Astrocyte (in vitro differentiated cells and primary cell): ENCODE measurements around the gene TMC5. TPM values are rescaled to one million over a fixed set of nuclear protein-coding genes. Genes with fewer than 3 reads are reported as not detected.

ENCODE experiments used
- DNase-seq: peaks from one replicate; pipeline ENCODE4 v3.0.0-alpha.2; 2010; ENCODE audit warnings: low read depth
- FAIRE-seq: peaks from 2 replicates; lab custom pipeline; 2011; peaks lifted over from hg19 to GRCh38; lab: Jason Lieb, UNC
- H2AFZ ChIP-seq: 2 replicates; pipeline ENCODE4 v1.6.0; 2012; ENCODE audit warnings: low read depth, low read length, inconsistent platforms
- H3K27ac ChIP-seq: 2 replicates; pipeline ENCODE4 v1.5.1; 2011; ENCODE audit warnings: low read depth, low read length, inconsistent platforms
- H3K27me3 ChIP-seq: 2 replicates; pipeline ENCODE4 v1.6.0; 2011; ENCODE audit warnings: low read length, inconsistent platforms; ENCODE audit not compliant: insufficient read depth
- H3K36me3 ChIP-seq: 2 replicates; pipeline ENCODE4 v1.5.1; 2011; ENCODE audit warnings: low read length, inconsistent platforms; ENCODE audit not compliant: insufficient read depth
- H3K4me1 ChIP-seq: 2 replicates; pipeline ENCODE4 v1.5.1; 2011; ENCODE audit warnings: low read length, inconsistent platforms; ENCODE audit not compliant: insufficient read depth
- H3K4me2 ChIP-seq: 2 replicates; pipeline ENCODE4 v1.6.0; 2012; ENCODE audit warnings: low read length, inconsistent platforms
- H3K4me3 ChIP-seq: 2 replicates; pipeline ENCODE4 v1.5.1; 2011; ENCODE audit warnings: low read depth, mild to moderate bottlenecking, low read length, inconsistent platforms; ENCODE audit not compliant: insufficient read depth
- H3K79me2 ChIP-seq: 2 replicates; pipeline ENCODE4 v1.6.0; 2012; ENCODE audit warnings: mild to moderate bottlenecking, low read length, inconsistent platforms; ENCODE audit not compliant: insufficient read depth
- H3K9ac ChIP-seq: 2 replicates; pipeline ENCODE4 v1.6.0; 2012; ENCODE audit warnings: mild to moderate bottlenecking, low read length, inconsistent platforms
- H3K9me3 ChIP-seq: 2 replicates; pipeline ENCODE4 v1.5.1; 2012; ENCODE audit warnings: low read depth, mild to moderate bottlenecking, low read length, inconsistent platforms; ENCODE audit not compliant: insufficient read depth
- H4K20me1 ChIP-seq: 2 replicates; pipeline ENCODE4 v1.6.0; 2012; ENCODE audit warnings: low read length, inconsistent platforms; ENCODE audit not compliant: insufficient read depth
- H3K27ac Mint-ChIP-seq: one replicate; pipeline ENCODE4 v1.8.0; 2021; ENCODE audit warnings: mild to moderate bottlenecking, mixed read lengths; ENCODE audit not compliant: unreplicated experiment
- H3K27me3 Mint-ChIP-seq: one replicate; pipeline ENCODE4 v1.8.0; 2021; ENCODE audit warnings: low read depth, mixed read lengths; ENCODE audit not compliant: unreplicated experiment
- H3K36me3 Mint-ChIP-seq: one replicate; pipeline ENCODE4 v1.8.0; 2021; ENCODE audit warnings: low read depth, mixed read lengths; ENCODE audit not compliant: unreplicated experiment
- H3K4me1 Mint-ChIP-seq: one replicate; pipeline ENCODE4 v1.8.0; 2021; ENCODE audit warnings: low read depth, mixed read lengths; ENCODE audit not compliant: unreplicated experiment
- H3K4me3 Mint-ChIP-seq: one replicate; pipeline ENCODE4 v1.8.0; 2021; ENCODE audit warnings: mild to moderate bottlenecking, moderate library complexity, mixed read lengths; ENCODE audit not compliant: unreplicated experiment
- H3K9me3 Mint-ChIP-seq: one replicate; pipeline ENCODE4 v1.8.0; 2021; ENCODE audit warnings: mild to moderate bottlenecking, mixed read lengths; ENCODE audit not compliant: unreplicated experiment
- EZH2 ChIP-seq: IDR thresholded peaks from 2 replicates; pipeline ENCODE4 v1.6.1; 2012; ENCODE audit warnings: mild to moderate bottlenecking, low read length, inconsistent platforms; ENCODE audit not compliant: insufficient read depth
- total RNA-seq: library from RNA; stranded (reverse); gene quantifications from 2 replicates; pipeline ENCODE4 v1.2.1, GENCODE V29; 2021
- TF ChIP-seq, protein P1 (sequence below): IDR thresholded peaks from 2 replicates; pipeline ENCODE4 v1.5.1; 2011; ENCODE audit warnings: low read depth, mild to moderate bottlenecking, inconsistent platforms, low read length, moderate library complexity; ENCODE audit not compliant: insufficient read depth

Gene TMC5
- total RNA-seq, 1 donor from 2014 or later, result 0.11 TPM

DNA sequence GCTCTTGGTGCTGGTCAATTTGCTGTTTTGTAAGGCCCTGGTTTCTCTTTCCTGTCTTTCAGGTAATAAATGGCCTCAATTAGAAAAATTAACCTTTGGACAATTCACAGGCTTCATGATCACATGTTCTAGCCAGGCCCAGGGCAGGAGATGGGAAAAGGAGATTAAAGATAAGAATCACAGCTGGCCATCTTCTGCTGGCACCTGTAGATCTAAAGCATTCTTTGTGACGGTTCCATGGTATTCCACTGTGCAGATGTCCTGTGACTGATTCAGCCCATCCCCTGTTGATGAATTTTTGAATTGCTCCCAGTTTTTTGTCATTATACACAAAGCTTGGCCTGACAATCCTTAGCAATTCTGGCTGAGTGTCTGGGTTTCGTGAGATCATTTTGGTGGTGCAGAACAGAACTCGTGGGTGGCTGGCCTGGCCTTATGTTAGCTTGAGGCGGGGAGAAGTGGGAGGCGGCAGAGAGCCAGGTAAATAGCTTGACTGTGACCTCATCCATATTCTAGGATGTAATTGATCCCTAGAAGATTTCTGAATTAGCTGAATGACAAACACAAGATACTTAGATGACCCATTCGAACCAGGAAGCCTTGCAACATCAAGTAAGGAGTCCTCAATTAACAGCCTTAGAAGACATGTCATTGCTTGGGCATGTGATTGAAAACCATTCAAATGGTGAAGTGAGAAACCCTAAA, 14.1 kb downstream of the TMC5 start:
- no peak for TF ChIP-seq EZH2
- TF ChIP-seq, protein P1, sequence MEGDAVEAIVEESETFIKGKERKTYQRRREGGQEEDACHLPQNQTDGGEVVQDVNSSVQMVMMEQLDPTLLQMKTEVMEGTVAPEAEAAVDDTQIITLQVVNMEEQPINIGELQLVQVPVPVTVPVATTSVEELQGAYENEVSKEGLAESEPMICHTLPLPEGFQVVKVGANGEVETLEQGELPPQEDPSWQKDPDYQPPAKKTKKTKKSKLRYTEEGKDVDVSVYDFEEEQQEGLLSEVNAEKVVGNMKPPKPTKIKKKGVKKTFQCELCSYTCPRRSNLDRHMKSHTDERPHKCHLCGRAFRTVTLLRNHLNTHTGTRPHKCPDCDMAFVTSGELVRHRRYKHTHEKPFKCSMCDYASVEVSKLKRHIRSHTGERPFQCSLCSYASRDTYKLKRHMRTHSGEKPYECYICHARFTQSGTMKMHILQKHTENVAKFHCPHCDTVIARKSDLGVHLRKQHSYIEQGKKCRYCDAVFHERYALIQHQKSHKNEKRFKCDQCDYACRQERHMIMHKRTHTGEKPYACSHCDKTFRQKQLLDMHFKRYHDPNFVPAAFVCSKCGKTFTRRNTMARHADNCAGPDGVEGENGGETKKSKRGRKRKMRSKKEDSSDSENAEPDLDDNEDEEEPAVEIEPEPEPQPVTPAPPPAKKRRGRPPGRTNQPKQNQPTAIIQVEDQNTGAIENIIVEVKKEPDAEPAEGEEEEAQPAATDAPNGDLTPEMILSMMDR, result no peak
- Histone ChIP-seq H3K36me3 (no peaks in the 10 kb centered on the region), H3K27ac (no peak overlapping the region), H3K4me3 (no peak overlapping the region), H3K79me2 (no peaks in the 10 kb centered on the region), H3K4me2 (no peak overlapping the region), H4K20me1 (no peaks in the 10 kb centered on the region), H3K9me3 (no peaks in the 10 kb centered on the region), H3K27me3 (no peaks in the 10 kb centered on the region), H3K4me1 (no peaks in the 10 kb centered on the region), H3K9ac (no peak overlapping the region), H2AFZ (no peak overlapping the region)
- DNase-seq, result no peak
- Mint-ChIP-seq H3K4me3 (no peak overlapping the region), H3K27ac (no peak overlapping the region), H3K27me3 (peaks cover 3% of the 10 kb centered on the region), H3K36me3 (no peaks in the 10 kb centered on the region), H3K9me3 (peaks cover 1% of the 10 kb centered on the region), H3K4me1 (no peaks in the 10 kb centered on the region)
- FAIRE-seq, result no peak

DNA sequence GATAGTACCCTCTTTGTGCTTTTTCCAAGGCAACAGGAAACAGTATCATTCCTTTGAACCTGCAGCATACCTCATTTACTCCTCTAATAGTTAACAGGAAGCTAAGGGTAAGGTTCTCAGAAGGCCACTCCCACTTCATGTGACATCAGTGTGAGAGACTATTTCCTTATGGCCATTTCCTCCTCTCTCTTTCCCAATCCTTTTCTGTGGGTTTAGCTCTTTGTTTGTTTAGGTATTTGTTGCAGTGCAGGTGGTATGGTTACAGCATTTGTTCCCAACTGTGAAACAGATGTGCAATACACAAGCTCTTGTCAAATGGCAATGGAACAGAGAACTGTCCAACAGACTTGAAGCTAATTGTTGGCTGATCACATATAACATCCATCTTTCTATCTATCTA, 14.7 kb downstream of the TMC5 start:
- no peak for TF ChIP-seq EZH2
- TF ChIP-seq, protein P1, result no peak
- Histone ChIP-seq H3K27me3 (no peaks in the 10 kb centered on the region), H3K4me1 (no peaks in the 10 kb centered on the region), H3K9ac (no peak overlapping the region), H3K4me2 (no peak overlapping the region), H3K9me3 (no peaks in the 10 kb centered on the region), H3K4me3 (no peak overlapping the region), H3K36me3 (no peaks in the 10 kb centered on the region), H3K27ac (no peak overlapping the region), H4K20me1 (no peaks in the 10 kb centered on the region), H3K79me2 (no peaks in the 10 kb centered on the region), H2AFZ (no peak overlapping the region)
- Mint-ChIP-seq H3K36me3 (no peaks in the 10 kb centered on the region), H3K27me3 (peaks cover 3% of the 10 kb centered on the region), H3K27ac (no peak overlapping the region), H3K4me1 (no peaks in the 10 kb centered on the region), H3K9me3 (no peaks in the 10 kb centered on the region), H3K4me3 (no peak overlapping the region)
- DNase-seq (no peak), FAIRE-seq (no peak)

DNA sequence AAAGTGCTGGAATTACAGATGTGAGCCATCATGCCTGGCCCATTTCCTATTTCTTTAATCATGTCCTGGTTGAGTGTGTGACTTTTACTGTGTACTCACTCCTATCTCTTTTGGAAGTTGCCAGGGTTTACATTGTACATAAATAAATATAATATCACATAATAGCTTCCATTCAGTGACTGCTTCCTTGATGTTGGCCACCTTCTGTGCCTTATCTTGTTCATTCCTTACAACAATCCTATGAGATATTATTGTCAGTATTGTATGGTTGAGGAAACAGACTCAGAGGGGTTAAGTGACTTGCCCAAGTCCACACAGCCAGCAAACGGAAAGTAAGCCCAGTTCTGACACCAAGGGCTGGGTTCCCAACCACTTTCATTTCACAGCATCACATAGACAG, 16.9 kb downstream of the TMC5 start:
- no peak overlapping the region for H3K4me3 ChIP-seq
- TF ChIP-seq, protein P1, result no peak
- TF ChIP-seq EZH2, result no peak
- no peaks in the 10 kb centered on the region for H3K36me3 ChIP-seq
- H3K36me3 Mint-ChIP-seq, result no peaks in the 10 kb centered on the region
- H3K27ac Mint-ChIP-seq, result no peak overlapping the region
- H3K4me1 ChIP-seq, result no peaks in the 10 kb centered on the region
- no peaks in the 10 kb centered on the region for H3K27me3 ChIP-seq
- H3K9ac ChIP-seq, result no peak overlapping the region
- no peak for DNase-seq
- H3K27ac ChIP-seq, result no peak overlapping the region
- H3K4me2 ChIP-seq, result no peak overlapping the region
- H3K79me2 ChIP-seq, result no peaks in the 10 kb centered on the region
- no peaks in the 10 kb centered on the region for H3K4me1 Mint-ChIP-seq
- peaks cover 2% of the 10 kb centered on the region for H3K27me3 Mint-ChIP-seq
- H2AFZ ChIP-seq, result no peak overlapping the region
- H4K20me1 ChIP-seq, result no peaks in the 10 kb centered on the region
- FAIRE-seq, result no peak
- H3K9me3 Mint-ChIP-seq, result no peaks in the 10 kb centered on the region
- H3K4me3 Mint-ChIP-seq, result no peak overlapping the region
- H3K9me3 ChIP-seq, result no peaks in the 10 kb centered on the region
